Kidney (tissue), 14 donors: Measurements from ENCODE around the gene BIRC6. TPM values are rescaled to one million over a fixed set of nuclear protein-coding genes. Genes with fewer than 3 reads are reported as not detected.

Source experiments
- DNase-seq, 5 donors: peaks; one replicate each; pipeline ENCODE4 v3.0.0-alpha.2; 2013 to 2020
- FAIRE-seq: peaks from 2 replicates; lab custom pipeline; 2012; peaks lifted over from hg19 to GRCh38; lab: Jason Lieb, UNC
- H3K27ac ChIP-seq, 2 donors: one replicate each; pipeline ENCODE4 v1.7.0; 2013; ENCODE audit warnings: low read depth in 2 of 2, low read length in 2 of 2, inconsistent platforms in 1 of 2
- H3K27me3 ChIP-seq: one replicate; pipeline ENCODE4 v1.7.1; 2013; ENCODE audit warnings: low read length, inconsistent platforms; ENCODE audit not compliant: control insufficient read depth, insufficient read depth
- H3K36me3 ChIP-seq, 3 donors: one replicate each; pipeline versions ENCODE4 v1.7.0 to v1.7.1; 2013; ENCODE audit warnings: low read length in 3 of 3, control low read depth in 1 of 3, inconsistent platforms in 1 of 3; ENCODE audit not compliant: insufficient read depth in 3 of 3, control insufficient read depth in 2 of 3
- H3K4me1 ChIP-seq, 3 donors: one replicate each; pipeline versions ENCODE4 v1.7.0 to v1.7.1; 2013; ENCODE audit warnings: low read length in 3 of 3, inconsistent platforms in 1 of 3, low read depth in 1 of 3; ENCODE audit not compliant: control insufficient read depth in 2 of 3, insufficient read depth in 2 of 3
- H3K4me3 ChIP-seq, 3 donors: one replicate each; pipeline versions ENCODE4 v1.7.0 to v1.8.1; 2013; ENCODE audit warnings: low read length in 3 of 3, control low read depth in 1 of 3, inconsistent platforms in 1 of 3
- H3K9ac ChIP-seq, 3 donors: one replicate each; pipeline versions ENCODE4 v1.7.0 to v1.7.1; 2013; ENCODE audit warnings: low read length in 3 of 3, control low read depth in 1 of 3, inconsistent platforms in 1 of 3
- H3K9me3 ChIP-seq, 3 donors: one replicate each; pipeline versions ENCODE4 v1.7.0 to v1.7.1; 2013; ENCODE audit warnings: low read length in 3 of 3, control low read depth in 1 of 3, inconsistent platforms in 1 of 3; ENCODE audit not compliant: control insufficient read depth in 2 of 3, insufficient read depth in 1 of 3
- intact Hi-C: fragments of 100-400 bp; cut with DNase I; formaldehyde crosslinking; loops from one replicate; pipeline ENCODE4 v1.11.1; 2022
- polyA plus RNA-seq: library from polyadenylated mRNA; stranded (reverse); fragments of 350-450 nt; fragmentation: Illumina TruSeq; extraction: RNeasy Lipid Tissue Mini Kit (QIAGEN cat#74804); gene quantifications from one replicate; pipeline ENCODE4 v1.2.3, GENCODE V29; 2014; ENCODE audit warnings: low read depth, low replicate concordance; ENCODE audit not compliant: insufficient read depth
- total RNA-seq: library from RNA; stranded (reverse); fragmentation: NEBNext Ultra II Directional; extraction: Animal tissue kit (Norgen Biotek cat#: 25700); gene quantifications from one replicate; pipeline ENCODE4 v1.2.1, GENCODE V29; 2021
- TF ChIP-seq, protein P1 (sequence below): IDR thresholded peaks from 3 replicates; pipeline ENCODE4 v1.5.1; 2012; ENCODE audit warnings: mild to moderate bottlenecking, moderate library complexity, borderline replicate concordance; ENCODE audit not compliant: insufficient read depth; ENCODE audit errors: extremely low read depth
- donor health status: control.
- donor health status: control.
- donor health status: control.
- donor health status: control.
- donor health status: control.
- donor health status: DM: yes; HTN: yes; CAD: no.
- donor health status: Normal renal cell carcinoma (clear cell type).

Gene BIRC6
- total and polyA plus RNA-seq, 2 donors from 2014 or later, result 12.8 to 113 TPM

GRCh38 chr2:32489061-32489460, 132.2 kb downstream of the BIRC6 start:
- Histone ChIP-seq H3K9me3 (no peaks in the 10 kb centered on the region), H3K9ac (no peak overlapping the region), H3K4me1 (no peaks in the 10 kb centered on the region), H3K27ac (no peak overlapping the region), H3K27me3 (no peaks in the 10 kb centered on the region), H3K36me3 (peaks cover 6 to 33% (median 14%) of the 10 kb centered on the region in 3 donors), H3K4me3 (no peak overlapping the region)
- TF ChIP-seq, protein P1, sequence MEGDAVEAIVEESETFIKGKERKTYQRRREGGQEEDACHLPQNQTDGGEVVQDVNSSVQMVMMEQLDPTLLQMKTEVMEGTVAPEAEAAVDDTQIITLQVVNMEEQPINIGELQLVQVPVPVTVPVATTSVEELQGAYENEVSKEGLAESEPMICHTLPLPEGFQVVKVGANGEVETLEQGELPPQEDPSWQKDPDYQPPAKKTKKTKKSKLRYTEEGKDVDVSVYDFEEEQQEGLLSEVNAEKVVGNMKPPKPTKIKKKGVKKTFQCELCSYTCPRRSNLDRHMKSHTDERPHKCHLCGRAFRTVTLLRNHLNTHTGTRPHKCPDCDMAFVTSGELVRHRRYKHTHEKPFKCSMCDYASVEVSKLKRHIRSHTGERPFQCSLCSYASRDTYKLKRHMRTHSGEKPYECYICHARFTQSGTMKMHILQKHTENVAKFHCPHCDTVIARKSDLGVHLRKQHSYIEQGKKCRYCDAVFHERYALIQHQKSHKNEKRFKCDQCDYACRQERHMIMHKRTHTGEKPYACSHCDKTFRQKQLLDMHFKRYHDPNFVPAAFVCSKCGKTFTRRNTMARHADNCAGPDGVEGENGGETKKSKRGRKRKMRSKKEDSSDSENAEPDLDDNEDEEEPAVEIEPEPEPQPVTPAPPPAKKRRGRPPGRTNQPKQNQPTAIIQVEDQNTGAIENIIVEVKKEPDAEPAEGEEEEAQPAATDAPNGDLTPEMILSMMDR, result no peak
- DNase-seq, result no peak
- intact Hi-C loops, result no loop called here
- FAIRE-seq, result no peak

DNA sequence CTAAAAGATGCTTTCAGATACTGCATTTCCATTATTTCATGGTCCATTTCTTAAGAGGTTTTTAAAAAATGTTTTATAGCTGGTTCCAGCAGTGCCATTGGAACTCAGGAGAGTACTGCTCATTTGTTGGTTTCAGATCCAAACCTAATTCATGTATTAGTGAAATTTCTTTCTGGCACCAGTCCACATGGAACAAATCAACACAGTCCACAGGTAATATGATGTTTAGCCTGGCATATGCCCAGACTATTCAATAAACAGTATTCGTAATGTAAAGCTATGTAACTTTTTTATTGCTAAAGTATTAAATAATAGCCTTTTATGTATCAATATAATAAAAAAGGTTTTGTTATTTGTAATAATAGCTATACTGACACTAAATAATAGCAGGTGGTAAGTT, 134.5 kb downstream of the BIRC6 start:
- H3K4me3 ChIP-seq, result no peak overlapping the region
- TF ChIP-seq, protein P1, result no peak
- no peaks in the 10 kb centered on the region for H3K4me1 ChIP-seq
- no peaks in the 10 kb centered on the region for H3K27me3 ChIP-seq
- intact Hi-C loops, result no loop called here
- H3K27ac ChIP-seq, result no peak overlapping the region
- FAIRE-seq, result no peak
- H3K9ac ChIP-seq, result no peak overlapping the region
- no peaks in the 10 kb centered on the region for H3K9me3 ChIP-seq
- H3K36me3 ChIP-seq, result peaks cover 0 to 15% (median 4%) of the 10 kb centered on the region in 3 donors
- DNase-seq, result no peak

- Histone ChIP-seq H3K36me3 (peaks cover 3 to 20% (median 9%) of the 10 kb centered on the region in 3 donors), H3K27me3 (no peaks in the 10 kb centered on the region), H3K4me3 (no peak overlapping the region), H3K9me3 (no peaks in the 10 kb centered on the region), H3K4me1 (no peaks in the 10 kb centered on the region), H3K9ac (no peak overlapping the region), H3K27ac (no peak overlapping the region)
- TF ChIP-seq, protein P1, result no peak
- FAIRE-seq, result no peak
- DNase-seq, result no peak
- intact Hi-C loops, result no loop called here
These were observed 138.3 kb downstream of the BIRC6 start for GRCh38 chr2:32495139-32495538.

DNA sequence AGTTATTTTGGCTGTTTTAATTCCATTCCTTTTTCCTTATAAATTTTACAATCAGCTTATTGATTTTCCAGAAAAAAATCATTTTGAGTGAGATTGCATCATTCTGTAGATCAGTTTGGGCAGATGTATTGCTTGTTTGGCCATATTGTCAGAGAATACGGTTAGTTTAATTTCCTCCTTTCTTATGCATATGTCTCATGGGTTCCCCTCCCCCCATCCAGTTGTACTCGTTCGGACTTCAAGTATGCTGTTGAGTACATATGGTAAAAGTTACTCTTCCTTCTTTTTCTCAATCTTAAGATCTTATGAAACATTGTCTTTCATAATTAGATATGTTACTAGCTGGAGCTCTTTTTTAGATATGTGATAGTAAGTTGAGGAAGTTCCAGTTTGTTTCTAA, 139.8 kb downstream of the BIRC6 start:
- H3K4me3 ChIP-seq, result no peak overlapping the region
- H3K9ac ChIP-seq, result no peak overlapping the region
- TF ChIP-seq, protein P1, result no peak
- DNase-seq (no peak), FAIRE-seq (no peak)
- H3K27me3 ChIP-seq, result no peaks in the 10 kb centered on the region
- no peak overlapping the region for H3K27ac ChIP-seq
- peaks cover 3 to 22% (median 9%) of the 10 kb centered on the region in 3 donors for H3K36me3 ChIP-seq
- no peaks in the 10 kb centered on the region for H3K9me3 ChIP-seq
- intact Hi-C loops, result no loop called here
- no peaks in the 10 kb centered on the region for H3K4me1 ChIP-seq
